T-helper 2 cell treated with Interferon-gamma antibody and Interleukin-4, amounts not matched to agents 5 μg/mL and 100 μg/mL, for 36 hours (primary cell): ENCODE data around the gene SH3GL2.

Source experiments
- DNase-seq: peaks from one replicate; pipeline ENCODE4 v3.0.0; 2021; ENCODE audit warnings: low spot score
- H3K27ac Mint-ChIP-seq: one replicate; pipeline ENCODE4 v1.8.0; 2021; ENCODE audit warnings: mild to moderate bottlenecking, mixed read lengths
- H3K27me3 Mint-ChIP-seq: one replicate; pipeline ENCODE4 v1.8.0; 2021; ENCODE audit warnings: low read depth, mixed read lengths
- H3K36me3 Mint-ChIP-seq: one replicate; pipeline ENCODE4 v1.8.0; 2021; ENCODE audit warnings: low read depth, mixed read lengths
- H3K4me1 Mint-ChIP-seq: one replicate; pipeline ENCODE4 v1.8.0; 2021; ENCODE audit warnings: low read depth, mixed read lengths
- H3K4me3 Mint-ChIP-seq: one replicate; pipeline ENCODE4 v1.8.0; 2022; ENCODE audit warnings: mild to moderate bottlenecking, moderate library complexity, mixed read lengths
- H3K9me3 Mint-ChIP-seq: one replicate; pipeline ENCODE4 v1.8.0; 2021; ENCODE audit warnings: mixed read lengths

Gene SH3GL2

DNA sequence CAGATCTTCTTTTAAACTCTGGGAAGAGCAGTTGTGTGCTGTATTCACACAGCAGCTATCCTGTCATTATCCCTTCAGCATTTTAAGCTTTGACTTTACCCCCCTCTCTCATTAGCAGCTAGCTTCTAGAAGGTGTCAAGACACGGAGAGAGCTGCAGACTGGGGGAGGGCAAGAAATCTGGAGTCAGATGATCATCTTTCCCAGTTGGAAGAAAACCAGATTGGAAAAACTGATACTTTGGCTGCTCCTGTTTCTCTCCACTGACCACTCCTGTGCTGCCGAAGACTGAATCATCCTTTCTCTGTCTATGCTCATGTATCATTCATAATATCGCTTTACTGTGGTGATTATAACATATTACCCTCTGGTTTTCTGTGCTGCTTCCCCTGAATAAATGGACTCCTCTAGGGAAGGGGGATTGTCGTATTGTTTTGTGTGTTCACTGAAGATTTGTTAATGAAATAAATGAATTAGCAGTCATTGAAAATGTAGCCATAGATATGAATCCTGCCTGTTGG lies 75.1 kb downstream of the SH3GL2 start:
- H3K27me3 Mint-ChIP-seq = no peaks in the 10 kb centered on the region
- H3K4me3 Mint-ChIP-seq = no peak overlapping the region
- no peak overlapping the region for H3K27ac Mint-ChIP-seq
- no peaks in the 10 kb centered on the region for H3K36me3 Mint-ChIP-seq
- DNase-seq = no peak
- H3K9me3 Mint-ChIP-seq = no peaks in the 10 kb centered on the region
- no peaks in the 10 kb centered on the region for H3K4me1 Mint-ChIP-seq

DNA sequence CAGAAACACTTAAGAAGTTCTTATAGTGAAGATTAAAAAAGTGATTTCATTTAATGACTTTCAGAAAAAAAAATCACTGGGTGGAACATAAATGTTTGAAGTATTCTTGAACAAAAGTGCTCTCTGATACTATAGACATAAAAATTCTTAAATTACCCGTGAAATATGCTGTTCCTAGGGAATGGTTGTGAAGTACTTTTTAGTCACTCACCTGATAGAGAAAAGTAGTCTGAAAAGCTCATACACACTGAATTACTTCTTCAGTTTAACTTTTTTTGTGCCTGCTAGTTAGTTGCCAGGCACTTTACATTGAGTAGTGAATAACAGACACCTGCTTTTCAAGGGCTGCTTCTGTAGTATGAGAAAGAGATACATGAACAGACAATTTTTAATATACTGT lies 78.0 kb downstream of the SH3GL2 start:
- H3K9me3 Mint-ChIP-seq = no peaks in the 10 kb centered on the region

DNA sequence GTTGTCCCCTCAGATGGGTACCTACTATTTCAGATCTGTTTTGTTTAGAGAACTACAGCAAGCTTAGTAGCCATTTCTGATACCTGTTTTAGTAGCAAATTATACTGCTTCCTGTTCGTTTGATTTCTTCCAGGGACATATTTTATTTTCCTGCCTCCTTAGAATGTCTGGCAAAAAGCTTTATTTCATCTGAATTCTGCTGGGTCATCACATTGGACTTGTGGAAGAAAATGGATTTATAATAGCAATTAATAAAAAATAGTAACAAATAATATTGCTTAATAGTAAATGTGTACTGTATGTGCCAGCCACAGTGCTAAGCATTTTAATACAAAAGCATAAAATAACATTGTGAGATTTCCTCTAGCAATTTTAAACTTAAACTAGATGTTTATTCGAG lies 79.4 kb downstream of the SH3GL2 start:
- Mint-ChIP-seq H3K4me1 (no peaks in the 10 kb centered on the region), H3K27ac (no peak overlapping the region), H3K27me3 (no peaks in the 10 kb centered on the region), H3K4me3 (no peak overlapping the region), H3K9me3 (no peaks in the 10 kb centered on the region), H3K36me3 (no peaks in the 10 kb centered on the region)
- DNase-seq = no peak

More for the DNA sequence above, 78.0 kb downstream of the SH3GL2 start:
- Mint-ChIP-seq H3K36me3 (no peaks in the 10 kb centered on the region), H3K27ac (no peak overlapping the region), H3K27me3 (no peaks in the 10 kb centered on the region), H3K4me1 (no peaks in the 10 kb centered on the region), H3K4me3 (no peak overlapping the region)
- DNase-seq = no peak

DNA sequence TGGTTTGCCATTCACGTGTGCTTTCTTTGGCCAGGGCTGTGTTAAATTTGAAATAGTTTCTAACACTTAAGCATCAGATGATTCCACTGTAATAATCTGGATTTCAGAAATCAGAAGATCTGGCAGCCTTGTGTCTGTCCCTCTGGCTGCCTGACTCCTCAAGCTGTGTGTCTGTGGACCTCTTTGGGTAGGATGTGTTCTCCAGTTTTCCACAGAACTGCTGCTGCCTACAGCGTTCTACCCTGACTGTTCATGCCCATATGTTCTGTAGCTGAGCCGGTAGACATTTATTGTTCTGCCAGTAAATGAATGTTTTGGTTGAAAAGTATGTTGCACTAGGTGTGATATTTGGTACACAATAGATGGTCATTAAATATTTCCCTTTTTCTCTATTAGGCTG lies 81.3 kb downstream of the SH3GL2 start:
- Mint-ChIP-seq H3K9me3 (no peaks in the 10 kb centered on the region), H3K4me3 (no peak overlapping the region), H3K36me3 (no peaks in the 10 kb centered on the region), H3K27me3 (no peaks in the 10 kb centered on the region), H3K27ac (no peak overlapping the region), H3K4me1 (no peaks in the 10 kb centered on the region)
- DNase-seq = no peak

DNA sequence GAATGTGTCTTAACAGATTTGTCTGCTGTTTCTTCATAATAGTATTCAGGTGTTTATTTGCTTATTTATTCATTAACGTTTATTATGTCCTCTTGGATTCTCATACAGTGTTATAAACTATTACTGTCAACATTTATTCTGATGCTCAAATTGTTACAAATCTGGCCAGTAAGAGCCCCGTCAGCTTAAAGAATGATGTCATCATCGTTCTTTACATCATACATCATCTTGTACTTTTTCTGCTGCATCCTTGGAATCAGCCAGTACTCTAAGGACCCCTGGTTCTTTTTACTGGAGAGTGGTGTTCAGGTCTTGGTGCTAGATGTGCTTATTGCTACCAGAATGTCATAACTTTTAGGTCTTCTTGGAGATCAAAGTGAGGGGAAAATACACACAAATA lies 86.6 kb downstream of the SH3GL2 start:
- H3K4me1 Mint-ChIP-seq = no peaks in the 10 kb centered on the region
- DNase-seq = no peak
- no peaks in the 10 kb centered on the region for H3K27me3 Mint-ChIP-seq
- H3K9me3 Mint-ChIP-seq = peaks cover 3% of the 10 kb centered on the region
- H3K4me3 Mint-ChIP-seq = no peak overlapping the region
- H3K27ac Mint-ChIP-seq = no peak overlapping the region
- H3K36me3 Mint-ChIP-seq = no peaks in the 10 kb centered on the region

DNA sequence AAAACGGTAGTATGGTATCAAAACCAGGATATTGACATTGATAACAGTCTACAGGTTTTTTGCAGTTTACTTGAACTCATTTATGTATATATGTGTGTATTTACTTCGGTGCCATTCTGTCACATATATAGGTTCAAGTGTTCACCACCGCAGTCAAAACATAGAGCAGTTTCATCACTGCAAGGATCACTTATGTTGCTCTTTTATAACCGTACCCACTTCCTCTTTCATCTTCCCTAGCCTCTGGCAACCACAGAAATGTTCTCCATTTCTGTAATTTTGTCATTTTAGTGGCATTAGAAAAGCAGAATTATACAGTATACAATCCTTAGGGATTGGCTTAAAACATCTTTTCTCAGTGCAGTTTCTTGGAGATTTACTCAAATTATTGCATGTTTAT lies 90.3 kb downstream of the SH3GL2 start:
- DNase-seq = no peak
- Mint-ChIP-seq H3K27ac (no peak overlapping the region), H3K9me3 (peaks cover 3% of the 10 kb centered on the region), H3K27me3 (no peaks in the 10 kb centered on the region), H3K36me3 (no peaks in the 10 kb centered on the region), H3K4me3 (no peak overlapping the region), H3K4me1 (no peaks in the 10 kb centered on the region)

DNA sequence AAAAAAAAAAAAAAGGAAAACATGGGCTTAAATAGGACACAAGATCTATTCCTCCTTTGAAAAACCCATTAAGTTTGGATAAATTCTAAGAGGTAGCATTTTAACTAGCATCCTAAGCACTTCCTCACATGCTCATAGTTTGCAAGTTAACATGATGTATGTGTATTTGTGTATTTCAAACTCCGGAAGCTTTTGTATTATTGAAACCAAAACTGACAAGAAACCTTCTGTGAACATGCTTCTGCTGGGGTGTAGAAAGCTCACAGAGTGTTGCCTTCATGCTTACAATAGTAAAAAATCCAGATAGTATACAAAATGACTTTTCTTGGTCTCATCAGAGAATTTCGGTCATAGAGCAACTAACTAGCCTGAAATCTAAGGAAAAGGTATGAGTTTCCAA lies 103.8 kb downstream of the SH3GL2 start:
- DNase-seq = no peak
- no peak overlapping the region for H3K4me3 Mint-ChIP-seq
- H3K27ac Mint-ChIP-seq = no peak overlapping the region
- H3K36me3 Mint-ChIP-seq = no peaks in the 10 kb centered on the region
- H3K4me1 Mint-ChIP-seq = no peaks in the 10 kb centered on the region
- H3K27me3 Mint-ChIP-seq = no peaks in the 10 kb centered on the region
- peaks cover 13% of the 10 kb centered on the region for H3K9me3 Mint-ChIP-seq

DNA sequence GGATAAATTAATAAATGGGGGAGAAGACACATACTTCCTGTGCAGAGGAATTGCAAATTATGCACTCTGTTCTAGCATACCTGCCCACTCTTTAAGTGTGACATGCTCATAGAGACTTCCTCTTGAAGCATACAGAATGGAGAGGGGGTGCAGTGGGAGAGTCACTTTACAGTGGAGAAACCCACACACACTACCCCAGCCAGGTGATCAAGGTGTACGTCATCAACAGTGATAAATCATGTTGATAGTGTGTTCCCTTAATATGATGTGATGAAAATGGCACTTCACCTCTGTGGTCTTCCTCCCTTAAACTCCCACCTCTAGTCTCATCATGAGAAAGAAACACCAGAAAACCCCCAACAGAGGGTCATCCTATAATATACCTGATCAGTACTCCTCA lies 110.0 kb downstream of the SH3GL2 start:
- H3K27me3 Mint-ChIP-seq = no peaks in the 10 kb centered on the region
- H3K4me3 Mint-ChIP-seq = no peak overlapping the region
- no peak overlapping the region for H3K27ac Mint-ChIP-seq
- H3K4me1 Mint-ChIP-seq = no peaks in the 10 kb centered on the region
- no peaks in the 10 kb centered on the region for H3K36me3 Mint-ChIP-seq
- DNase-seq = no peak
- H3K9me3 Mint-ChIP-seq = peaks cover 7% of the 10 kb centered on the region

DNA sequence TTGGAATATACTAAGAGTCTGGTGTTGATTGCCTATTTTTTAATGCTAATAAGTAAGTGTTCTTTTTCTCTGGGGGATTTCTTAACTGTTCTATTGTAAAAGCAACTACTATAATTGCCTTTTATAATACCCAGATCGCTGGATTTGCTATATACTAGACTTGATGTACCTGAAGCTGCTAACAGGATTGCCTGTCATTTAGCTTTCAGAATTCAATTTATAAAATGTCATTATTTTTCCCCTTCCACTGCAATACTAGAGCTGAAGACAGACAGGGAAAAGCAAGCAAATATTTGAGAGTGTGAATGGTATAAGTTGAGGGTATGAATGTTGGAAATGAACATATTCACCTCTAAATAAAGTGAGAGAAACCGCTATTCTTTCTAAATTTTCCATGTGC lies 115.5 kb downstream of the SH3GL2 start:
- Mint-ChIP-seq H3K27ac (no peak overlapping the region), H3K27me3 (no peaks in the 10 kb centered on the region), H3K4me3 (no peak overlapping the region), H3K4me1 (no peaks in the 10 kb centered on the region), H3K9me3 (peaks cover 9% of the 10 kb centered on the region), H3K36me3 (no peaks in the 10 kb centered on the region)
- no peak for DNase-seq

DNA sequence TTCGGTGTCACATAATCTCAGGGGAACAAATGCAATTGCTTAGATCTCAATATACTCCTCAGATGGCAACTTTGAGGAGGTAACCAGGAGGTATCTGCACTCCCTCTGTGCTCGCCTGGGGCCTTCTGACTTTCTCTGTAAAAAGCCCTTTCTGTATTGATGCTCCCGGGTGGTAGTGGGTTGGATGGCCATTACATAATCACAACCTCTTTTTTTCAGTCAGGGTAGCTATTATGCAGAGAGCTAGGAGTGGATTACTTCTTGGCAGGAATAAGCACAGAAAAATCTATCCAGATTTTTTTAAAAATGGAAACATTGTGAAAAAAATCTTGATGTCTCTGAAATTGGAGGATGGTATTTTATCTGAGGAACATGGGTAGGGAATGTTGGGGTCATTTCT lies 116.6 kb downstream of the SH3GL2 start:
- no peaks in the 10 kb centered on the region for H3K27me3 Mint-ChIP-seq
- H3K4me3 Mint-ChIP-seq = no peak overlapping the region
- H3K4me1 Mint-ChIP-seq = no peaks in the 10 kb centered on the region
- no peaks in the 10 kb centered on the region for H3K36me3 Mint-ChIP-seq
- no peak for DNase-seq
- no peak overlapping the region for H3K27ac Mint-ChIP-seq
- peaks cover 9% of the 10 kb centered on the region for H3K9me3 Mint-ChIP-seq

DNA sequence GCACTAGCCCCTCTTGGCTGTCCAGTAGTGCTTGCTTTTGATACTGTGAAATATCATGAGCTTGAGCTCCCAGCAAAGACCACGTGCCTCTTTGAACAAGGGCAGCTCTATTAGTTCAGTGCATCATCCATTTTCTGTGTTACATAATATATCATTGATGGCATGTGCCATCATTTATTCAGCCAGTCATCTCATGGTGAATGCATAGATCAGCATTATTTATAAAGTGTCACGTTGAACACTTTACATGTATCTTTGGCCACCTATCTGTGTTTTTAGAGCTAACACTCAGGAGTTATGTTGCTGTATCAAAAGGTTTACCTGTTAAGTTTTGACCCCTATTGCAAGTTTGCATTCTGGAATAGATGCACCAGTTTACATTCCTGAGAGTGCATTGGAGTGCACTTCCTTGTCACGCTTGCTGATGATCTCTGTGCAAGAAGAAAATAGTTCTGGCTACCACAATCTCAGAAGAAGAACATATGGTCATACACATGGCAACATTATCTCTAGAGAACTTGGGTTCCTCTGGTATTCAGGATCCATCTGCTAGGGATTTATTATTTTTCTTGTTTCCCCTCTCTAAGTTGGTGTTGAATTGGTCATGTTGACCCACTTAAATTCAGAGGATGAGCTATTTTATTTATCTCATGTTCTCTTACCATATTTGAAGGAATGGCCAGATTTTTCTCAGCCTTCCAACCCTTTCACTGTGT lies 120.9 kb downstream of the SH3GL2 start:
- Mint-ChIP-seq H3K36me3 (no peaks in the 10 kb centered on the region), H3K27ac (no peak overlapping the region), H3K4me1 (no peaks in the 10 kb centered on the region), H3K9me3 (peaks cover 5% of the 10 kb centered on the region), H3K4me3 (no peak overlapping the region), H3K27me3 (no peaks in the 10 kb centered on the region)
- DNase-seq = no peak

DNA sequence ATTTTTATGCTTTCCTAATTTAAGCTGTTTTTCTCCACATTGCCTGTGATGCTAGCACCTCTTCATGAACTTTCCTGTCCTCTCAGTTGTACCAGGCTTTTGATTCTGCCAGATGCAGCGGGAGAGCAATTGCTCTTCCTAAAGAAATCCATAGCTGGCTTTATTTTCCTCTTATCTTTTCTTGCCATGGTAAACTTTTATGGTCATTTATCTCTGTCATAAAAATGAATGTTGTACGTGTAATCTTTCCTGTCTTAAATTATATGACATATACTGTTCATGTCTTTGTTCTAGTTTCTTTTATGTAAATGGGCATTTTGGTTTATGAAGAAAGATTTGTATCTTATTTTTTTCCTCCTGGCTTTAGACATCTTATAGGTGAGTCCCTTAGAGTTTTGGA lies 127.5 kb downstream of the SH3GL2 start:
- Mint-ChIP-seq H3K27me3 (no peaks in the 10 kb centered on the region), H3K27ac (no peak overlapping the region), H3K4me1 (no peaks in the 10 kb centered on the region), H3K36me3 (no peaks in the 10 kb centered on the region), H3K4me3 (no peak overlapping the region), H3K9me3 (peaks cover 2% of the 10 kb centered on the region)
- DNase-seq = no peak

DNA sequence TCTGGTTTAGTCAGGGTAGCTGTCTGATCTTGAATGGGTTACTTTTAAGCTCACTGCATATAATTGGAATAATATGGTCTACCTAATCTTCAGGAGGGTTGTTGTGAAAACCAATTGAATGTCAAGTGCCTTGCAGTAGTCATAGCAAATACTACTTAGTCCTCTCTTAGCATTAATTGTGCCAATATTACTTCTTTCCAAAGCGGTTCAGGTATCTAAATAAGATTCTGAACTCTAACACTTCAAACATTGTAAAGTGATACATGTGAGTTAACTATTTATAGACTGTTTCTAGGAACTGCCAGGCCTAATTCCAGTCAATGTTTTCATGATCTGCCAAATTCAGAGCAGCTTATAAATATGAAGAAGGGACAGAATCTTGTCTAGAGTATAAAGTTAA lies 140.2 kb downstream of the SH3GL2 start:
- no peak for DNase-seq
- Mint-ChIP-seq H3K27ac (no peak overlapping the region), H3K4me1 (no peaks in the 10 kb centered on the region), H3K36me3 (no peaks in the 10 kb centered on the region), H3K27me3 (no peaks in the 10 kb centered on the region), H3K9me3 (peaks cover 14% of the 10 kb centered on the region), H3K4me3 (no peak overlapping the region)

DNA sequence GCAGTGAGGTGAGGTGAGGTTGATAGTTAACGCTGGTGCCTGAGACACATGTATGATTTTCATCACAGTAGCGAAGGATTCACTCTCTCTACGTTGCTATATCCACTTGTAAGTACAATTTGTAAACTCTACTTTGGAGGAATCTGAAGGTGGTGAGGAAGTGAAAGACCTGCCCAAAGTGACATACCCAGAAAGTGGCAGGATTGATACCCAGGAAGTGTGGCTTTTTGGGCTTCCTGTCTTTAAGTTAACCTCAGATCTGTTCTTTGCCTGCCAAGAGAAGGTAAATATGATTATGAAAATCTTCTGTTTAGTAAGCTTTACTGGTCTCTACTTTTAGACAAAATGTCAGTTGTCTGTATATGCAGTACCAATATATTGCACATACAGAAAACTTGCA lies 143.1 kb downstream of the SH3GL2 start:
- H3K9me3 Mint-ChIP-seq = peaks cover 29% of the 10 kb centered on the region
- no peaks in the 10 kb centered on the region for H3K36me3 Mint-ChIP-seq
- no peak overlapping the region for H3K27ac Mint-ChIP-seq
- DNase-seq = no peak
- H3K27me3 Mint-ChIP-seq = no peaks in the 10 kb centered on the region
- no peaks in the 10 kb centered on the region for H3K4me1 Mint-ChIP-seq
- H3K4me3 Mint-ChIP-seq = no peak overlapping the region

DNA sequence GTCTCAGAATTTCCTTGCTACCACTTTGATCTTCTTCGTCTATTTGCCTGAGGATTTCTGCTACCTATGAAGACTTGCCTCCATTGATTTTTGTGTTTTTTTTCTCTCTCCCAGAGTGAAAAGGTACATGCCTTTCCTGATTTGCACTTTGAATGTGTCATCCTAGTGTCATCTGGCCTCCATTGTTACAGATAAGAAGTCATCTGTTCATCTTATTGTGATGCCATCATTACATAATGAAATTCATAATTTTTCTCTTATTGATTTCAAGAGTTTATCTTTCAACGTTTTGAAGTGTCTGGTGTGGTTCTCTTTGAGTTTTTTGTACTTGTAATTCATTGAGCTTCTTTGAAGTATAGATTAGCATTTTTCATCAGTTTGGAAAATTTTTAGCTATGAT lies 144.8 kb downstream of the SH3GL2 start:
- Mint-ChIP-seq H3K27ac (no peak overlapping the region), H3K4me1 (no peaks in the 10 kb centered on the region), H3K36me3 (no peaks in the 10 kb centered on the region), H3K4me3 (no peak overlapping the region), H3K27me3 (no peaks in the 10 kb centered on the region), H3K9me3 (peaks cover 31% of the 10 kb centered on the region)
- DNase-seq = no peak
